GM12878 (cell line): ENCODE data around the gene ZNF71. TPM values are rescaled to one million over a fixed set of nuclear protein-coding genes. Genes with fewer than 3 reads are reported as not detected.

Experiments
- ATAC-seq: fragments of 200-7000 bp; cut with Tn5 transposase; 3 replicates; pipeline ENCODE4 v1.9.1; 2020; ENCODE audit warnings: mild to moderate bottlenecking, moderate library complexity
- BruUV-seq: library from RNA; stranded (reverse); fragments of 400-500 nt; replicated peaks from 2 replicates; lab custom pipeline; 2021; lab: Mats Ljungman, UMichigan
- CTCF ChIA-PET: fragments of 300-600 bp; sonication (Branson Sonifier 250); formaldehyde crosslinking; extraction: SDS; loops from one replicate; lab custom pipeline; 2021; ENCODE audit warnings: inconsistent platforms; lab: Yijun Ruan, JAX
- POLR2A ChIA-PET: fragments of 350-600 bp; formaldehyde crosslinking; extraction: SDS; loops from one replicate; lab custom pipeline; 2021; ENCODE audit warnings: inconsistent platforms; lab: Charles Lee
- RAD21 ChIA-PET: fragments of 300-600 bp; sonication (Branson Sonifier 250); formaldehyde crosslinking; loops from one replicate; lab custom pipeline; 2023; ENCODE audit warnings: antibody characterized with exemption; ENCODE audit not compliant: unreplicated experiment; lab: Charles Lee
- SMC1A ChIA-PET: fragments of 300-600 bp; sonication (Branson Sonifier 250); formaldehyde crosslinking; loops from one replicate; lab custom pipeline; 2023; ENCODE audit not compliant: unreplicated experiment, uncharacterized antibody; lab: Charles Lee
- DNase-seq: peaks from one replicate; pipeline ENCODE4 v3.0.0-alpha.2; 2011; ENCODE audit warnings: low read depth, low spot score
- FAIRE-seq: peaks from 3 replicates; lab custom pipeline; 2011; peaks lifted over from hg19 to GRCh38; lab: Jason Lieb, UNC
- H2AFZ ChIP-seq: 2 replicates; pipeline ENCODE4 v1.6.0; 2011; ENCODE audit warnings: low read depth, low read length, control low read depth; ENCODE audit not compliant: control insufficient read depth
- H3K27ac ChIP-seq: 2 replicates; pipeline ENCODE4 v1.5.1; 2011; ENCODE audit warnings: control low read depth; ENCODE audit not compliant: control insufficient read depth, insufficient read depth
- H3K27me3 ChIP-seq, 2 experiments: replicated peaks in 1 of 2; 2 replicates each; pipeline versions ENCODE4 v1.6.0 to v1.6.1; 2011; ENCODE audit warnings: low read length in 1 of 2; ENCODE audit not compliant: control insufficient read depth in 2 of 2, insufficient read depth in 2 of 2
- H3K36me3 ChIP-seq, 2 experiments: 2 replicates each; pipeline ENCODE4 v1.5.1; 2011; ENCODE audit warnings: low read length in 1 of 2; ENCODE audit not compliant: control insufficient read depth in 2 of 2, insufficient read depth in 2 of 2
- H3K4me1 ChIP-seq: 2 replicates; pipeline ENCODE4 v1.6.1; 2011; ENCODE audit warnings: mild to moderate bottlenecking, low read length, moderate library complexity, mixed read lengths; ENCODE audit not compliant: control insufficient read depth, insufficient read depth
- H3K4me2 ChIP-seq: 2 replicates; pipeline ENCODE4 v1.6.0; 2011; ENCODE audit warnings: control low read depth; ENCODE audit not compliant: control insufficient read depth, insufficient read depth
- H3K4me3 ChIP-seq: fragments of 200-600 bp; sonication (generic); 2 replicates; pipeline ENCODE4 v1.5.1; 2016
- H3K79me2 ChIP-seq: 2 replicates; pipeline ENCODE4 v1.6.0; 2011; ENCODE audit warnings: low read length; ENCODE audit not compliant: control insufficient read depth, insufficient read depth
- H3K9ac ChIP-seq: 2 replicates; pipeline ENCODE4 v1.8.0; 2011; ENCODE audit warnings: low read length, control low read depth, mixed read lengths; ENCODE audit not compliant: control insufficient read depth, insufficient read depth
- H3K9me3 ChIP-seq: replicated peaks from 3 replicates; pipeline ENCODE4 v1.5.1; 2011; ENCODE audit warnings: mild to moderate bottlenecking, low read length; ENCODE audit not compliant: control insufficient read depth, insufficient read depth
- H4K20me1 ChIP-seq: 2 replicates; pipeline ENCODE4 v1.6.0; 2011; ENCODE audit not compliant: control insufficient read depth, insufficient read depth
- CHD1 ChIP-seq: IDR thresholded peaks from 2 replicates; pipeline ENCODE4 v1.6.1; 2012; ENCODE audit warnings: low read depth, low read length, improper control_type of control experiment
- CHD4 ChIP-seq: fragments of 200-600 bp; sonication (generic); IDR thresholded peaks from 2 replicates; pipeline ENCODE4 v1.6.1; 2016; ENCODE audit warnings: mild to moderate bottlenecking
- ELK1 ChIP-seq: IDR thresholded peaks from 2 replicates; pipeline ENCODE4 v1.6.1; 2012; ENCODE audit warnings: low read depth, low read length, improper control_type of control experiment
- HSF1 ChIP-seq: fragments of 150-350 bp; IDR thresholded peaks from 2 replicates; pipeline ENCODE4 v1.6.1; 2014; ENCODE audit warnings: mild to moderate bottlenecking, low read depth, low read length
- IKZF1 ChIP-seq: fragments of 450-650 bp; conservative IDR thresholded peaks from 2 replicates; pipeline ENCODE4 v1.6.1; 2017; ENCODE audit warnings: antibody characterized with exemption, mild to moderate bottlenecking
- KLF5 ChIP-seq: fragments of 450-650 bp; IDR thresholded peaks from 2 replicates; pipeline ENCODE4 v1.6.1; 2014; ENCODE audit warnings: mild to moderate bottlenecking; ENCODE audit not compliant: partially characterized antibody
- LARP7 ChIP-seq: fragments of 450-650 bp; IDR thresholded peaks from 2 replicates; pipeline ENCODE4 v1.6.1; 2017; ENCODE audit warnings: mild to moderate bottlenecking
- MYB ChIP-seq: fragments of 150-350 bp; IDR thresholded peaks from 2 replicates; pipeline ENCODE4 v1.6.1; 2014; ENCODE audit warnings: mild to moderate bottlenecking, low read depth, low read length, borderline replicate concordance
- NFIC ChIP-seq: IDR thresholded peaks from 2 replicates; pipeline ENCODE4 v1.6.1; 2012; ENCODE audit warnings: low read depth, mild to moderate bottlenecking, inconsistent platforms, low read length, moderate library complexity
- NKRF ChIP-seq: fragments of 450-650 bp; conservative IDR thresholded peaks from 2 replicates; pipeline ENCODE4 v1.6.1; 2017; ENCODE audit warnings: mild to moderate bottlenecking, moderate library complexity
- PKNOX1 ChIP-seq: fragments of 450-650 bp; IDR thresholded peaks from 2 replicates; pipeline ENCODE4 v1.6.1; 2016; ENCODE audit warnings: mild to moderate bottlenecking
- PML ChIP-seq: IDR thresholded peaks from 2 replicates; pipeline ENCODE4 v1.6.1; 2012; ENCODE audit warnings: low read length, inconsistent platforms
- POLR2AphosphoS5 ChIP-seq: IDR thresholded peaks from 2 replicates; pipeline ENCODE4 v1.6.1; 2011; ENCODE audit warnings: mild to moderate bottlenecking, low read length, inconsistent platforms
- RAD51 ChIP-seq: fragments of 450-650 bp; IDR thresholded peaks from 2 replicates; pipeline ENCODE4 v1.6.1; 2016; ENCODE audit warnings: moderate library complexity, mild to moderate bottlenecking, inconsistent platforms
- RB1 ChIP-seq: fragments of 450-650 bp; formaldehyde crosslinking; IDR thresholded peaks from 2 replicates; pipeline ENCODE4 v1.6.1; 2017; ENCODE audit warnings: mild to moderate bottlenecking, borderline replicate concordance
- SIN3A ChIP-seq: IDR thresholded peaks from 2 replicates; pipeline ENCODE4 v1.6.1; 2012; ENCODE audit warnings: low read depth, low read length, improper control_type of control experiment
- TAF1 ChIP-seq: IDR thresholded peaks from 2 replicates; pipeline ENCODE4 v1.6.1; 2011; ENCODE audit warnings: mild to moderate bottlenecking, low read depth, low read length, borderline replicate concordance
- WRNIP1 ChIP-seq: IDR thresholded peaks from 2 replicates; pipeline ENCODE4 v1.6.1; 2011; ENCODE audit warnings: low read depth, low read length, improper control_type of control experiment, borderline replicate concordance
- ZNF24 ChIP-seq: fragments of 450-650 bp; IDR thresholded peaks from 2 replicates; pipeline ENCODE4 v1.6.1; 2017; ENCODE audit warnings: antibody characterized with exemption, mild to moderate bottlenecking
- WGBS: methylation state at CpG from one replicate; pipeline ENCODE4 v1.1.6; 2016; ENCODE audit warnings: low lambda C conversion rate; ENCODE audit not compliant: insufficient replicate concordance, insufficient coverage; ENCODE audit errors: missing lambda C conversion rate; 5-methylcytosine and 5-hydroxymethylcytosine counted together
- in situ Hi-C: fragments of 300-500 bp; cut with MboI; formaldehyde crosslinking; loops from 9 replicates; pipeline ENCODE4 v1.14.3; 2018; ENCODE audit warnings: mixed read lengths
- intact Hi-C: fragments of 100-400 bp; cut with micrococcal nuclease; formaldehyde crosslinking; loops from one replicate; pipeline ENCODE4 v1.14.2; 2022; ENCODE audit not compliant: unreplicated experiment
- polyA plus RNA-seq, 11 experiments: library from polyadenylated mRNA; depleted of rRNA in 4 of 11; unstranded in 6 of 11; stranded (reverse) in 5 of 11; fragments of >200 nt; fragmentation: Nextera tagmentation in 4 of 11; fragmentation: Illumina TruSeq in 1 of 11; extraction: Ambion mirVana in 4 of 11; extraction: Trizol in 1 of 11; gene quantifications; 1 replicate in 1 of 11; 2 replicates in 10 of 11; pipeline versions ENCODE4 v1.2.1 to v1.2.3, GENCODE V29; 2011 to 2016; ENCODE audit warnings: inconsistent platforms in 2 of 11, missing spikeins in 2 of 11, low read depth in 1 of 11
- total RNA-seq, 4 experiments: library from RNA; depleted of rRNA in 3 of 4; stranded (reverse); fragments of >200 nt in 3 of 4; fragmentation: Illumina TruSeq in 1 of 4; extraction: Trizol in 1 of 4; gene quantifications; 2 replicates each; pipeline versions ENCODE4 v1.2.1 to v1.2.3, GENCODE V29; 2013 to 2021

Gene ZNF71
- total and polyA plus RNA-seq, 10 of the 15 experiments (the other 5 are each of a cell fraction or from before 2014, with no cell fraction given): 0.48 to 5.7 (median 3.5) TPM

GRCh38 chr19:56670401-56670960 lies 75.4 kb downstream of the ZNF71 start:
- no peaks in the 10 kb centered on the region for H4K20me1 ChIP-seq
- in situ Hi-C loops: no loop called here
- H3K79me2 ChIP-seq: no peaks in the 10 kb centered on the region
- no peak for TF ChIP-seq POLR2AphosphoS5
- TF ChIP-seq PKNOX1: no peak
- no peak for TF ChIP-seq KLF5
- TF ChIP-seq ELK1: no peak
- no peak for TF ChIP-seq SIN3A
- no peak for TF ChIP-seq RAD51
- no peak for TF ChIP-seq TAF1
- no peak for TF ChIP-seq PML
- no peak for TF ChIP-seq ZNF24
- no peak for TF ChIP-seq NKRF
- no peak for TF ChIP-seq CHD4
- TF ChIP-seq NFIC: no peak
- no peak for TF ChIP-seq RB1
- TF ChIP-seq CHD1: no peak
- TF ChIP-seq MYB: no peak
- TF ChIP-seq LARP7: no peak
- TF ChIP-seq WRNIP1: no peak
- no peak for TF ChIP-seq IKZF1
- TF ChIP-seq HSF1: no peak
- WGBS: 53% methylated on average over 17 of the region's 17 CpGs
- ChIA-PET POLR2A (no interaction called here), CTCF (no interaction called here), SMC1A (no interaction called here), RAD21 (no interaction called here)
- H3K27ac ChIP-seq: no peak overlapping the region
- intact Hi-C loops: no loop called here
- no peak overlapping the region for H2AFZ ChIP-seq
- no peak overlapping the region for H3K4me2 ChIP-seq
- H3K27me3 ChIP-seq: no peaks in the 10 kb centered on the region
- DNase-seq (no peak), FAIRE-seq (no peak), ATAC-seq (no peak)
- no peaks in the 10 kb centered on the region for H3K4me1 ChIP-seq
- no peak overlapping the region for H3K4me3 ChIP-seq
- no peaks in the 10 kb centered on the region for H3K36me3 ChIP-seq
- no peak overlapping the region for H3K9ac ChIP-seq
- BruUV-seq: no TSS peak
- peaks cover 4% of the 10 kb centered on the region; the same call in 1 of the 3 replicates for H3K9me3 ChIP-seq
